BJ (cell line): ENCODE results near the gene FTO. TPM values are rescaled to one million over a fixed set of nuclear protein-coding genes. Genes with fewer than 3 reads are reported as not detected.

Experiments
- CTCF ChIA-PET: fragments of 350-600 bp; formaldehyde crosslinking; extraction: SDS; loops from one replicate; lab custom pipeline; 2021; ENCODE audit warnings: antibody characterized with exemption, inconsistent platforms; lab: Yijun Ruan, JAX
- POLR2A ChIA-PET: fragments of 300-600 bp; sonication (Branson Sonifier 250); formaldehyde crosslinking; extraction: SDS; loops from one replicate; lab custom pipeline; 2021; ENCODE audit warnings: antibody characterized with exemption; lab: Charles Lee
- DNase-seq: peaks from one replicate; pipeline ENCODE4 v3.0.0-alpha.2; 2011; ENCODE audit warnings: low read depth
- H3K27me3 ChIP-seq: 2 replicates; pipeline ENCODE4 v1.6.0; 2011; ENCODE audit warnings: low read length; ENCODE audit not compliant: control insufficient read depth, insufficient read depth
- H3K36me3 ChIP-seq: 2 replicates; pipeline ENCODE4 v1.5.1; 2011; ENCODE audit warnings: low read length; ENCODE audit not compliant: control insufficient read depth, insufficient read depth
- H3K4me3 ChIP-seq: 2 replicates; pipeline ENCODE4 v1.5.1; 2011; ENCODE audit warnings: low read depth, mild to moderate bottlenecking, control low read depth, low read length
- CTCF ChIP-seq: IDR thresholded peaks from 2 replicates; pipeline ENCODE4 v1.5.1; 2011; ENCODE audit warnings: low read depth, mild to moderate bottlenecking, control low read depth, inconsistent platforms, low read length, moderate library complexity; ENCODE audit not compliant: insufficient read depth
- polyA plus RNA-seq: library from polyadenylated mRNA; depleted of rRNA; stranded (reverse); fragments of >200 nt; gene quantifications from 2 replicates; pipeline ENCODE4 v1.2.3, GENCODE V29; 2011

The FTO gene
- polyA plus RNA-seq, 1 experiment: 86.3 TPM

GRCh38 chr16:53766304-53767016, 62.5 kb downstream of the FTO start:
- Histone ChIP-seq H3K4me3 (no peak overlapping the region), H3K27me3 (no peaks in the 10 kb centered on the region), H3K36me3 (no peaks in the 10 kb centered on the region)
- ChIA-PET CTCF (interaction anchor here (4.0 kb wide), 1 partner anchor 23 kb away, joined by 15 read pairs; no protein-coding TSS in a partner anchor), POLR2A (no interaction called here)
- no peak for TF ChIP-seq CTCF
- no peak for DNase-seq

- CTCF ChIA-PET: interaction anchor here (1.0 to 4.0 kb wide), 5 partner anchors 14 to 218 kb away, joined by 3 to 15 read pairs (median 3); no protein-coding TSS in a partner anchor
- TF ChIP-seq CTCF: no peak
- H3K36me3 ChIP-seq: no peaks in the 10 kb centered on the region
- H3K4me3 ChIP-seq: no peak overlapping the region
- H3K27me3 ChIP-seq: no peaks in the 10 kb centered on the region
- DNase-seq: no peak
- POLR2A ChIA-PET: interaction anchor here (0.6 kb wide), 1 partner anchor 131 kb away, joined by 3 read pairs; no protein-coding TSS in a partner anchor
Observed at GRCh38 chr16:53768167-53768566, 64.2 kb downstream of the FTO start.

- POLR2A ChIA-PET: interaction anchor here (0.6 kb wide), 1 partner anchor 132 kb away, joined by 3 read pairs; no protein-coding TSS in a partner anchor
- CTCF ChIA-PET: interaction anchor here (0.8 to 4.0 kb wide), 4 partner anchors 14 to 1162 kb away, joined by 3 to 15 read pairs (median 8); partner anchors contain the start of gene IRX5
Observed at GRCh38 chr16:53768593-53768992, 64.6 kb downstream of the FTO start.

GRCh38 chr16:53769185-53769584, 65.2 kb downstream of the FTO start:
- ChIA-PET CTCF (interaction anchor here (0.8 to 4.0 kb wide), 5 partner anchors 13 to 1161 kb away, joined by 3 to 15 read pairs (median 8); partner anchors contain the start of gene IRX5), POLR2A (no interaction called here)
- Histone ChIP-seq H3K4me3 (no peak overlapping the region), H3K36me3 (no peaks in the 10 kb centered on the region), H3K27me3 (no peaks in the 10 kb centered on the region)
- no peak for DNase-seq
- TF ChIP-seq CTCF: no peak

More at GRCh38 chr16:53768593-53768992, 64.6 kb downstream of the FTO start:
- DNase-seq: peak; percentile 88
- Histone ChIP-seq H3K36me3 (no peaks in the 10 kb centered on the region), H3K27me3 (no peaks in the 10 kb centered on the region), H3K4me3 (no peak overlapping the region)
- no peak for TF ChIP-seq CTCF

- POLR2A ChIA-PET: no interaction called here
Observed at GRCh38 chr16:53769787-53770186, 65.8 kb downstream of the FTO start.

More at GRCh38 chr16:53769787-53770186, 65.8 kb downstream of the FTO start:
- no peak for TF ChIP-seq CTCF
- no peaks in the 10 kb centered on the region for H3K36me3 ChIP-seq
- DNase-seq: no peak
- no peak overlapping the region for H3K4me3 ChIP-seq
- CTCF ChIA-PET: interaction anchor here (1.8 to 3.0 kb wide), 2 partner anchors 26 to 220 kb away, joined by 8 to 12 read pairs; no protein-coding TSS in a partner anchor
- H3K27me3 ChIP-seq: no peaks in the 10 kb centered on the region
